ENCODE data around the gene DHX34.
"Not testable (repeated sequence)": the region's sequence is repeated elsewhere in the genome, so short reads cannot be mapped to it uniquely, and the experiment has no call there.

Gene DHX34

DNA sequence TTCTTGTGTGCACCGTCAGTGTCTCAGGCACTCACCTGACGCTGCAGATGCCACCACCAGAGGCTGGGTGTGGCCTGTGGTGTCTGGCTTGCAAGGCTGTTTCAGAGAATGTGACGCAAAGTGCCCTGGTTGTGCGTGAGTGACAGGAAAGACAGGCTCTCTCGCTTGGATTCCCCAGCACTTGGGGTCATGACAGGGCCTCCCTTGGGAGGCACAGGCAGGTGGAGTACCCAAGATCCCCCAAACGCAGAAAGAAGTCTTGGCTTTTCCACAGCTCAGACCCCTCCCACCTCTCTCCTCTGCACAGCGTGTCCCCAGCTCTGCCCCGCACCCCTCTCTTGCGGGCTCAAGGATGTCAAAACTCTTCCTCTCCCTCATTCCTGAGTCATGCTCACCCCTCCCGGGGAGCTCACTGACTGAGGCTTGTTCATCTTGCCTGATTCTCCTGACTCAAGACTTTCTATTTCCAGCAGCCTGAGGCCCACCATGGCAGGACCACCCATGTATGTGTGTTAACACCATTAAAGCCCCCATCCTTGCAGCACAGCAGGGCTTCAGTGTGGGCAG is 21.0 kb downstream of the DHX34 start:
- DNase-seq: no peak

DNA sequence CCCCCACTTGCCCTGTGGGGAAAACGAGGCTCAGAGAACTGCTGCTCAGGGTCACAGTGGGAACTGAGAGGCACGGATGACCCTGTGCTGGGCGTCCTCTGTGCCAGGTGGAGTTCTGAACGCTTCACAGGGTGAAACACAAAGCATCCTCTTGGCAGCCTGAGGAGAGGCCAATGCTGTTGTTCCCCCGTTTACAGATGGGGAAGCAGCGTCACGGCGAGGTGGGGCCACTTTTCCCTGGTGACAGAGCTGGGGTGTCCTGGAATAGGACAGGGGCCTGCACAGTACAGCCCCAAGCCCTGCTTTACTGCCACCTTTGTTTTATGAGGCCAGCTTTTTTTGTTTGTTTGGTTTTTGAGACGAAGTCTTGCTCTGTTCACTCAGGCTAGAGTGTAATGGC is 22.1 kb downstream of the DHX34 start:
- no peak for DNase-seq

DNA sequence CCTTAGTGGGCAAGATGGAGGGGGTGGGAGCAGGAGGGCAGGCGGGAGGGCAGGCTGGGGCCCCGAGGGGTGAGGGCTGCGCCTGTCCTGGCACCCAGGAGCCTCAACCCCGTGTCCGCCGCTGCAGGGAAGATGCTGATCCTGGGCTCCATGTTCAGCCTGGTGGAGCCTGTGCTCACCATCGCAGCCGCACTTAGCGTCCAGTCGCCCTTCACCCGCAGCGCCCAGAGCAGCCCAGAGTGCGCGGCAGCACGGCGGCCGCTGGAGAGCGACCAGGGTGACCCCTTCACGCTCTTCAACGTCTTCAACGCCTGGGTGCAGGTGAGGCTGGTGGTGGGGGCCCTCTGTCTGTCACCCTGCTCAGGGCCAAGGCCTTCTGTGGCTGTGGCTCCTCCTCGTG is 23.5 kb downstream of the DHX34 start:
- no peak for DNase-seq

DNA sequence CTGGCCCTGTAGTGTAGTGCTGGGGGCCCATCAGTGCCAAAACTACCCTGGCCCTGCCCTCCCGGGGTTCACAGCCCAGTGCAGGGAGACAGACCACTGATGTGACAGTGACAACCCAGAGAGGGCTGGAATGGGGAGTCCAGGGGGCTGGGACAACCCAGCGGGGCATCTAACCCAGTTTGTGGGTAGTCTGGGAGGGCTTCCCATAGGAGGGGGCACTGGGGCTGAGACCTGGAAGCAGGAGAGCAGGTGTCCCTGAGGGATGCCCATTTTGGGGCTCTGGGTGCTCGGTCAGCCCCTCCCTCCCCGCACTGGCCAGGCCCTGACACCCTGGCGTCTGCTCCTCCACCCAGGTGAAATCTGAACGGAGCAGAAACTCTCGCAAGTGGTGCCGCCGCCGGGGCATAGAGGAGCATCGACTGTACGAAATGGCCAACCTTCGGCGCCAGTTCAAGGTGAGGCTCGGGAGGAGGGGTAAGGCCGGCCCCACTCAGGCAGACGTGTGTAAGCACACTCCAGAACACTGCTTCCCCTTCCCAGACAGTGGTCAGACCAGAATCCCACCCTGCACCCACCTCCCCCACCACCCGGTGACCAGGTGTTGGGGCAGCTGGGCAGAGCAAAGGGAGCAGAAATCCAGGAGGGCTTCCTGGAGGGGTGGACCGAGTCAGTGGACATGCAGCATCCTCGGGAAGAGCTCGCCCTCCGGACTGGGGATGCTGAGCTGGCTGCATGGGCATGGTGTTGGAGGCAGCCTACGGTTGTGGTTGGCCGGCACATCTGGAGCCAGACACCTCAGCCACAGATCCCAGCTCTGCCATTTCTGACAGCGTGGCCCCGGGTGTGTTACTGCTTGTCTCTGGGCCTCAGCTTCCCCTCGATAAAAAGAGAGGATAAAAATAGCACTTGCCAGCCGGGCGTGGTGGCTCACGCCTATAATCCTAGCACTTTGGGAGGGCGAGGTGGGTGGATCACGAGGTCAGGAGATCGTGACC is 24.4 kb downstream of the DHX34 start:
- no peak for DNase-seq

DNA sequence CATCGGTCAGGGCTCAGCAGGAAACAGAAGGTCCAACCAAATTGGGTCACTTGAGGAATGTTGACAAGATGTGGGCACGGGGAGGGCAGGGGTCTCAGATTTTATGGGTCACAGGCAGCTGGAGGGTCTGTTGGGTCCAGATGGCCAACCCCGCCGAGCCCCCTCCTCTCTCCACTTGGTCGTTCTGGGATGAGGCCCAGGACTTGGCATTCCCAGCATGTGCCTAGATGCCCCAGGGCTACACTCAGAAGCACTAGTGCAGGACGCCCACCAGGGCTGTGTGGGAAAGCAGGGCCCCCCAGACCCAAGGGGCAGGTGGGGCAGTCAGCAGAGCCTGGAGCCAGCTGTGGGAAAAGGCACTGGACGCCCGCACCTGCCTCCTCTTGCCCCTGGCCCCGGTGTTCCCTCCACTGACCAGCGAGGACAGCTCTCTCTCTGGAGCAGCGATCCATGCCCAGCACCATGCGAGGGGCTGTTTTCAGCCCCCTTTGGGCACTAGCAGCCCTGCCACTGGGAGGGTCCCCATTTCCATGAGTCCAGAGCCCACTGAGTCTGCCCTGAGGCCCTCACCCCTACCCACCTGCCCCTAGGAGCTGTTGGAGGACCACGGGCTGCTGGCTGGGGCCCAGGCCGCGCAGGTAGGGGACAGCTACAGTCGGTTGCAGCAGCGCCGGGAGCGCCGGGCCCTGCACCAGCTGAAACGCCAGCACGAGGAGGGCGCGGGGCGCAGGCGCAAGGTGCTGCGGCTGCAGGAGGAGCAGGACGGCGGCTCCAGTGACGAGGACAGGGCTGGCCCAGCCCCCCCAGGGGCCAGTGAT is 26.0 kb downstream of the DHX34 start:
- DNase-seq: no peak

DNA sequence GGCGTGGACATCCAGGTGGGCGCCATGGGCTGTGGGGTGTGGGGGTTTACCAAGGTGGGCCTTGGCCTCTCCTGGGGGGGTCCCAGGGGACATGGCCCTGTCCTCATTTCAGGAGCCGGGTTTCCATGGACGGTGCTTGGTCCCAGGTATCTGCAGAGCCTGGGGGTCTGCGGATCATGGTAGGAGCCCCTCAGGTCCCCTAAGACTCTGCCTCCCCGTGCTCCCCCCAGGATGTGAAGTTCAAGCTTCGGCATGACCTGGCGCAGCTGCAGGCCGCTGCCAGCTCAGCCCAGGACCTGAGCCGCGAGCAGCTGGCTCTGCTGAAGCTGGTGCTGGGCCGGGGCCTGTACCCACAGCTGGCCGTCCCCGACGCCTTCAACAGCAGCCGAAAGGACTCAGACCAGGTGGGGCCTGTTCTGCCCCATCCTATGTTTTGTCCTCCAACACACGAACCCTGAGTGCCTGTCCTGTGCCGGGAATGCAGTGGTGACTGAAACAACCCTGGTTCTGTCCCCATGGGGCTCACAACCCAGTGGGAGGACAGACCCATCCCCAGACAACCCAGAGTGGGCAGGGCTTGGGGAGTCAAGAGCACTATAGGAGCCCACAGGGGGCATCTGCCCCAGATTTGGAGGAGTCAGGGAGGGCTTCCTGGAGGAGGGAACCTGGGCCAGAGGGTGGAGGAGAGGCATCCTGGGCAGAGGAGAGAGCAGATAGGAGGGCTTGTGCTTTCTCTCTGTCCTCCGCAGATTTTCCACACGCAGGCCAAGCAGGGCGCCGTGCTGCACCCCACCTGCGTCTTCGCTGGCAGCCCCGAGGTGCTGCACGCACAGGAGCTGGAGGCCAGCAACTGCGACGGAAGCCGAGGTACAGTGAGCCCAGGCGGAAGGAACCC is 26.8 kb downstream of the DHX34 start:
- DNase-seq: no peak

DNA sequence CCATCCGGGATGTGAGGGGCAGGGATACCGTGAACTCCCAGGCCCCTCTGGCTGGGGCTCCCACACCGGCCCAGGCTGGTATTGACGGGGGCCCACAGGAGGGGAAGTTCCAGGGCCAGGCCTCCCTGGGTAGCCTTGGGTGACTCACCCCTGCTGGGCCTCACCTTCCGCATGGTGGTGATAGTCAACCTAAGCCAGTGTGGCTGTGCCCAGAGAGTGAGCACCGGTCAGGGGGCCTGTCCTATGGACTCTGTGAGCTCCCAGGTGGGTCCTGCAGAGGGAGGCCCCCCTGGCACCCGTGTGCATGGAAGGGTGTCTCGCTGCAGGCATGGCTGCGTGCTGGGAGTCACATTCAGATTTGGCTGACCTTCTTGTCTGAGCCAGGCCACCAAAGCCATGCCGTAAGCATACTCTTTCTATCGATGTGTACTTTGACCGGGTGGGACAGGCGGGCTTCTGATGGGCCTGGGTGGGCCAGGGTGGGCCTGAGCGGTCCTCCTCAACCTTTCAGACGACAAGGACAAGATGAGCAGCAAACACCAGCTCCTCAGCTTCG is 27.6 kb downstream of the DHX34 start:
- no peak for DNase-seq

DNA sequence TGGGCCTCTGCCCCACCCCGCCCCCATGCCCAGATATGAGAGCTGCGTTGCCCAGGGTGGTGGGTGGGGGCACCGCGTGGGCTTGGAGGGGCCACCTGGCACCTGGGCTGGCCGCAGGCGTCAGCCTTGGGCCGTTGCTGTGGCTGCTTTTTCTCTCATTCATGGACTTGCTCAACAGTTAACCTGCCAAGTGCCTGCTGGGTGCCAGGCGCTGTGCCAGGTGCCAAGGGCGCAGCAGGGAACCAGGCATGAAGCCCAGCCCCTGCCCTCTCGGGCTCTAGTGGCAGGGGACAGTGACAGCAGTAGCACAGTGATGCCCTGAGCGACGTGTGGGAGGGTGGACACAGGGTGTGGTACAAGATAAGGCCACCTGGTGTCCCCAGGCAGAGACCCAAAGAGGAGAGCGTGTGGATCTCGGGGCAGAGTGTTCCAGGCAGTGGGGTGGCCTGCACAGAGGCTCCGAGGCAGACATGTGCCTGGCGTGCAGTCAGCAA is 28.1 kb downstream of the DHX34 start:
- no peak for DNase-seq

DNA sequence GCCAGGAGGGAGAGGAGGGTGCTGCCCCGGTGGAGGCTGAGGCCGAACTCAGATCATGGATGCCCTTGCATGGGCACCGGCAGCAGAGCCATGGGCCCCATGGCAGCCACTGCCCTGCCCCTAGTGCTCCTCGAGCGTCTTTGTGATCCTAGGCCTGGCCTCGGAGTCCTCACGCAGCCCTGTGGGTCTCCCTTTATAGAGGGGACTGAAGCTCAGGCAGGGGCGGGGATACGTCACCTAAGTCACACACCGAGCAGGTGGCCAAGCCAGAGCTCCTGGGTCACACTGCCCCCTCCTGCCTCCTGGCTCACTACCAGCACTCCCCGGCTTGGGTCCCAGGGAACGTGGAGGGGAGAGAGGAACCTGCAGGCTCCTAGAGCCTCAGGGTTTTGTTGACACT is 28.7 kb downstream of the DHX34 start:
- no peak for DNase-seq

DNA sequence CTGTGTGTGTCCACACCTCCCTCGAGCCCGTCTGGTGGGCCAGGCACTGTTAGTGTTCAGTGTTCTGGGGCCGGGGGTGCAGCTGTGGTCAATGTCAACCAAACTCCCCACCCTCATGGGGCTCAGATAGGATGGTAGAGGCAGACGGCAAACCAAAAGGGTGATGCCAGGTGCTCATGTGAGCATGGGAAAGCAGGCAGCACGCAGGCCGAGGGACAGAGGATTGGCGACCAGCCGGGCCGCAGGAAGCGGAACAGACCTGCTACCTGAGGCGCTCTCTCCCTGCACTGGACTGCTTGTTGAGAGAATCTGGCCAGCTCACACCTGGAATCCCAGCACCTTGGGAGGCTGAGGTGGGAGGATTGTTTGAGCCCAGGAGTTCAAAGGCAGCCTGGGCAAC is 29.1 kb downstream of the DHX34 start:
- DNase-seq: no peak

DNA sequence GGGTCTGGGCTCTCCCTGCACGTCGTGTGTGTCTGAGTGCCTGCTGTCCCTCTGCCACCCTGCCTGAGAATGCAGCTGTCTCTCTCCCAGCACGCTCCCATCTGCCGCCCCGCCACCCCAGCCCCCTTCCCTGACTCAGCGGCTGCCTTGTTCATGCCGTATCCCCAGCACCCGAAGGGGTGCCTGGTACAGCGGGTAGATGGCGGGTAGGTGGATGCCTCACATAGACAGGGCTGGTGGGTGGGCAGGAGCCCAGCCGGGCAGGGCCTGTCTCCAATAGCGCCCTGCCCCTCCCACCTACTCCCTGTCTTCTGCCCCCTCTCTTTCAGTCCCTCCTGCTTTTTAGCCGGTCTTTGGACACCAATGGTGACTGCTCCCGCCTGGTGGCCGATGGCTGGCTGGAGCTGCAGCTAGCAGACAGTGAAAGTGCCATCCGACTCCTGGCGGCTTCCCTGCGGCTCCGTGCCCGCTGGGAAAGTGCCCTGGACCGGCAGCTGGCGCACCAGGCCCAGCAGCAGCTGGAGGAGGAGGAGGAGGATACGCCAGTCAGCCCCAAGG is 30.3 kb downstream of the DHX34 start:
- DNase-seq: no peak

DNA sequence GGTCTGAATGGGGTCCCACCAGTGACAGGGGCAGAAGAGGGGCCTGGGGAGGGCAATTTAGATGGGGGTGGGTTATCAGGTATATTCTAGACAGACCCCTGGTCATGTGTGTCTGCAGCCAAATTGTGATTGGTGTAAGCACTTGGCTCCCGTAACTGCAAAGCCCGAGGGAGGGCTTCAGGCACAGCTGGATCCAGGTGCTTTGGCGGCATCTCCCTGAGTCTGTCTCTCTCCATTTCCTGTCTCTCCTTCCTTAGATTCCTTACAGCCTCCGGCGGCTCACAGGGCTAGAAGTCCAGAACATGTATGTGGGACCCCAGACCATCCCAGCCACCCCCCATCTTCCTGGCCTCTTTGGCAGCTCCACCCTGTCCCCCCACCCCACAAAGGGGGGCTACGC is 31.4 kb downstream of the DHX34 start:
- DNase-seq: no peak

DNA sequence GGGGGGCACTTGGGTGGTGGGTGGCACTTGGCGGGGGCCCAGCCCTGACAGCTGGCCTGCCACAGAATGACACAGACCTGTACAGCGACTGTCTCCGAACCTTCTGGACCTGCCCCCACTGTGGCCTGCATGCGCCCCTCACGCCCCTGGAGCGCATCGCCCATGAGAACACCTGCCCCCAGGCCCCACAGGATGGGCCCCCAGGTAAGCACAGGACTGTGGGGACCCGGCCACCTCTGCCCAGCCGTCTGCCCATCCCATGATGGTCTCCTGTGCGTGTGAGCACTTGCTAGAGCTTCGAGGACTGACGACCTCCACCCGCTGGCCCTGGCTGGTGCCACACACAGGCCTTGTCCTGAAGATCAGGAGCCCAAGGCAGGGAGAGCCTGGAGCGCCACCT is 32.0 kb downstream of the DHX34 start:
- no peak for DNase-seq

DNA sequence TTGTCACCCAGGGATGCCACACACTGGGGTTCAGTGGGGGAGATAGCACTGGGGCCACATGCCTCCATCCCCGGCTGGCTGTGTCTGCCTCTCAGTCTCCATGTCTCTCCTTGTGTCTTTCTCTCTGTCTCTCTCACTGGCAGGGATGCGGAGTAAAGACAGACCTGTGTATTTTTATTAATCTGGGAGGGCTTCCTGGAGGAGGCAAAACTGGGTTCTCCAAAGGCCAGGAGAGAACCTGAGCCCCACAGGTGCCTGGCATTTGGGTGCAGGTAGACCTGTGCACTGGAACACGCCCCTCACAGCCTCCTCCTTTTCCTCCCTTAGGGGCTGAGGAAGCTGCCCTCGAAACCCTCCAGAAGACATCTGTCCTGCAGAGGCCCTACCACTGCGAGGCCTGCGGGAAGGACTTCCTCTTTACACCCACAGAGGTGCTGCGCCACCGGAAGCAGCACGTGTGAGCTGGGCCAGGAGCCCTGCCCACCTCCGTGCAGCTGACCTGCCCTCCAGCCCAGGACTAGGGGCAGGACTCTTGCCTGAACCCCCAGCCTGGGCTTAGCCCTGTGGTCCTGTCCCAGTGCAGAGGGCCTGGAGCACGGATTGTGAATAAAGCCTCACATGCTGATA is 32.7 kb downstream of the DHX34 start:
- peak; percentile 43 for DNase-seq

DNA sequence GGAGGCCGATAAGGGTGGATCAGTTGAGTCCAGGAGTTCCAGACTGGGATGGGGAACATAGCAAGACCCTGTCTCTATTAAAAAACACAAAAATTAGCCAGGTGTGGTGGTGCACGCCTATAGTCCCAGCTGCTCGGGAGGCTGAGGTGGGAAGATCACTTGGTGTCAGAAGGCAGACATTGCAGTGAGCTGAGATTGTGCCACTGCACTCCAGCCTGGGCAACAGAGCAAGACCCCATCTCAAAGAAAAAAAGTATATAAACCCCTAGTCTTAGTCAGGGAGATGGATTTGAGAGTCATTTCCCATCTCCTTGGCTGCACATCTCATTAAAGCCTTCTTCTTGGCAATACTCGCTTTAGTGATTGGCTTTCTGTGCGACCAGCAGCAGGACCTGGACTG is 34.8 kb downstream of the DHX34 start:
- DNase-seq: not testable (repeated sequence)

DNA sequence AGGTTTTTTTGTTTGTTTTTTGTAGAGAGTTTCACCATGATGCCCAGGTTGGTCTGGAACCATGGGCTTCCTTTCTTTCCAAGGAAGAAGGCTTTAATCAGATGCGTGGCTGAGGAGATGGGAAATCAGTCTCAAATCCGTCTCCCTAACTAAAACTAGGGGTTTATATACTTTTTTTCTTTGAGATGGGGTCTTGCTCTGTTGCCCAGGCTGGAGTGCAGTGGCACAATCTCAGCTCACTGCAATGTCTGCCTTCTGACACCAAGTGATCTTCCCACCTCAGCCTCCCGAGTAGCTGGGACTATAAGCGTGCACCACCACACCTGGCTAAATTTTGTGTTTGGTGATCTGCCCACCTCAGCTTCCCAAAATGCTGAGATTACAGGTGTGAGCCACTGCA is 35.4 kb downstream of the DHX34 start:
- not testable (repeated sequence) for DNase-seq

DNA sequence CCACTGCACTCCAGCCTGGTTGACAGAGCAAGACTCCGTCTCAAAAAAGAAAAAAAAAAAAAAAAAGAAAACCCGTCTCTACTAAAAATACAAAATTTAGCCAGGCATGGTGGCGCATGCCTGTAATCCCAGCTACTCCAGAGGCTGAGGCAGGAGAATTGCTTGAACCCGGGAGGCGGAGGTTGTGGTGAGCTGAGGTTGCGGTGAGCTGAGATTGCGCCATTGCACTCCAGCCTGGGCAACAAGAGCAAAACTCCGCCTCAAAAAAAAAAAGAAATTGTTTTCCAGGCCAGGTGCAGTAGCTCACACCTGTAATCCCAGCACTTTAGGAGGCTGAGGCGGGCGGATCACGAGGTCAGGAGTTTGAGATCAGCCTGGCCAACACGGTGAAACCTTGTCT is 37.5 kb downstream of the DHX34 start:
- DNase-seq: not testable (repeated sequence)

DNA sequence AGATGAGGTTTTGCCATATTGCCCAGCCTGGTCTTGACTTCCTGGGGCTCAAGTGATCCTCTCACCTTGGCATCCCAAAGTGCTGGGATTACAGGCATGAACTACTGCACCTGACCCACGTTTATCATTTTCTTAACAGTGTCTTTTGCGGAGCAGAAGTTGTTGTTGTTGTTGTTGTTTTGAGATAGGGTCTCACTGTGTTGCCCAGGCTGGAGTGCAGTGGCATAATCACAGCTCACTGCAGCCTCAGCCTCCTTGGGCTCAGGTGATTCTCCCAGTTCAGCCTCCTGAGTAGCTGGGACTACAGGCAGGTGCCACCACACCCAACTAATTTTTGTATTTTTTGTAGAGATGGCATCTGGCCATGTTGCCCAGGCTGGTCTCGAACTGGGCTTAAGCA is 38.5 kb downstream of the DHX34 start:
- not testable (repeated sequence) for DNase-seq

DNA sequence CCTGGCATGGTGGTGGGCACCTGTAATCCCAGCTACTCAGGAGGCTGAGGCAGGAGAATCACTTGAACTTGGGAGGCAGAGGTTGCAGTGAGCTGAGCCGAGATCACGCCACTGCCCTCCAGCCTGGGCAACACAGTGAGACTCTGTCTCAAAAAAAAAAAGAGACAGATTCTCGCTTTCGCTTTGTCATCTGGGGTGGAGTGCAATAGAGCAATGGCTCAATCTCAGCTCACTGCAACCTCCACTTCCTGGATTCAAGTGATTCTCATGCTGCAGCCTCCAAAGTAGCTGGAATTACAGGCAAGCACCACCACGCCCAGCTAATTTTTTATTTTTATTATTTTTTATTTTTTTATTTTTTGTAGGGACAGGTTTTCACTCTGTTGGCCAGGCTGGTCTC is 39.6 kb downstream of the DHX34 start:
- peak; percentile 6 for DNase-seq

DNA sequence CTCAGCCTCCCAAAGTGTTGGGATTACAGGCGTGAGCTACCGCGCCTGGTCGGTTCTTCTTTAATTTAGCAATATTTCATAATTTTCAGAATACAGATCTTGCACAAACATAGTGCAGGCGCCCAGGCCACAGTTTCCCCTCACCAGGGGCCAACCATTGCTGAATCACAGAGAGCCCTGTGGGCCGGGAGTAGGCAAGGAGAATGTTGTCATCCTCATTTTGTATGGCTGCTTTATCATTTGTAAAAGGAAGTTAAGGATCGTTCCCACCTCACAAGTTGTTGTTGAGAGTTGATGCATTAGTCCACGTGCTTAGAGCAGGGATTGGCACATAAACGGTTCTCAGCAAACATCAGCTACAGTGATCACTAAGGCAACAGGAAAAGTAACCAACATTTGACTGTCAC is 40.0 kb downstream of the DHX34 start:
- DNase-seq: peak; percentile 31

Measured in CD4-positive, alpha-beta T cell treated with Interleukin-17A for 1 hour (primary cell).